ENCODE measurements around the gene ICAM2. TPM values are rescaled to one million over a fixed set of nuclear protein-coding genes. Genes with fewer than 3 reads are reported as not detected.

ICAM2 gene
- total RNA-seq, 4 donors from 2014 or later = 20.3 to 41.8 (median 30.6) TPM

- TF ChIP-seq CTCF (IDR thresholded peaks at IDR 0.05) (no peak), POLR2A (IDR thresholded peaks at IDR 0.05) (no peak)
- Histone ChIP-seq H3K36me3 (no peaks in the 10 kb centered on the region), H3K27ac (no peak overlapping the region), H3K9me3 (no peaks in the 10 kb centered on the region), H3K4me1 (no peaks in the 10 kb centered on the region), H3K4me3 (replicated peaks in 1 of 3) (no peak overlapping the region), H3K27me3 (no peaks in the 10 kb centered on the region)
- intact Hi-C loops (cut with DNase I) = no loop called here
- WGBS, 2 donors = 77 to 79% methylated on average over 11 of the region's 11 CpGs
- no peak for DNase-seq
Observed at GRCh38 chr17:63955232-63955631, 65.2 kb downstream of the ICAM2 start.

- no peak for DNase-seq
- WGBS, 2 donors = 67 to 69% methylated on average over 10 of the region's 11 CpGs
- no peaks in the 10 kb centered on the region for H3K4me1 ChIP-seq
- no peak overlapping the region for H3K4me3 ChIP-seq (replicated peaks in 1 of 3)
- TF ChIP-seq CTCF (IDR thresholded peaks at IDR 0.05) = no peak
- no peaks in the 10 kb centered on the region for H3K9me3 ChIP-seq
- H3K27ac ChIP-seq = no peak overlapping the region
- no peaks in the 10 kb centered on the region for H3K36me3 ChIP-seq
- intact Hi-C loops (cut with DNase I) = no loop called here
- H3K27me3 ChIP-seq = no peaks in the 10 kb centered on the region
Observed at GRCh38 chr17:63954402-63955063, 65.9 kb downstream of the ICAM2 start.

Other genes starting within 250 kb of the ICAM2 start
- gene CCDC47, start 247.0 kb downstream of the ICAM2 start, total RNA-seq = 100 to 1,000 TPM in 1 of 4 donors, 10 to 100 TPM in 3; 69.4 to 120 (median 85.1) TPM
- gene DDX42, start 246.5 kb downstream of the ICAM2 start, total RNA-seq = 100 to 1,000 TPM in 1 of 4 donors, 10 to 100 TPM in 3; 76.3 to 138 (median 89.1) TPM
- 10 to 100 TPM; 79.1 to 98.3 (median 86.4) TPM for gene PSMC5, start 193.2 kb downstream of the ICAM2 start, total RNA-seq
- 10 to 100 TPM; 37.8 to 64.7 (median 47.2) TPM for gene FTSJ3, start 193.0 kb downstream of the ICAM2 start, total RNA-seq
- 100 to 1,000 TPM in 1 of 4 donors, 10 to 100 TPM in 3; 75.0 to 101 (median 90.4) TPM for gene SMARCD2, start 177.9 kb downstream of the ICAM2 start, total RNA-seq
- gene CSH2, start 147.0 kb downstream of the ICAM2 start, total RNA-seq = not detected
- not detected for gene GH2, start 138.7 kb downstream of the ICAM2 start, total RNA-seq
- not detected for gene CSH1, start 124.1 kb downstream of the ICAM2 start, total RNA-seq
- gene CSHL1, start 109.4 kb downstream of the ICAM2 start, total RNA-seq = not detected
- not detected for gene GH1, start 101.8 kb downstream of the ICAM2 start, total RNA-seq
- 1 to 10 TPM in 2 of 4 donors, not detected in 2; 1.3 to 1.8 TPM for gene CD79B, start 88.3 kb downstream of the ICAM2 start, total RNA-seq
- 1 to 10 TPM; 2.4 to 7.1 (median 4.0) TPM for gene SCN4A, start 47.7 kb downstream of the ICAM2 start, total RNA-seq
- gene PRR29, start 22.3 kb downstream of the ICAM2 start, total RNA-seq = 1 to 10 TPM; 1.7 to 5.6 (median 4.2) TPM
- gene ERN1, start 109.5 kb upstream of the ICAM2 start, total RNA-seq = 10 to 100 TPM in 3 of 4 donors, 1 to 10 TPM in 1; 9.5 to 20.2 (median 12.8) TPM
- gene TEX2, start 242.6 kb upstream of the ICAM2 start, total RNA-seq = 100 to 1,000 TPM in 1 of 4 donors, 10 to 100 TPM in 3; 63.9 to 101 (median 71.7) TPM

All from thyroid gland (tissue), 4 donors.